WI38 (cell line): ENCODE data around the gene GCN1.

Experiments used
- H3K4me3 ChIP-seq: 2 replicates; pipeline ENCODE4 v1.5.1; 2011; ENCODE audit warnings: low read depth, mild to moderate bottlenecking, control low read depth, low read length
- CTCF ChIP-seq: IDR thresholded peaks from 2 replicates; pipeline ENCODE4 v1.5.1; 2012; ENCODE audit warnings: low read depth, mild to moderate bottlenecking, control low read depth, low read length

The GCN1 gene

GRCh38 chr12:120169946-120170345 is 24.6 kb downstream of the GCN1 start:
- no peak overlapping the region for H3K4me3 ChIP-seq
- TF ChIP-seq CTCF: no peak

GRCh38 chr12:120168337-120168736 is 26.2 kb downstream of the GCN1 start:
- no peak overlapping the region for H3K4me3 ChIP-seq
- TF ChIP-seq CTCF: no peak

GRCh38 chr12:120167529-120168095 is 26.9 kb downstream of the GCN1 start:
- H3K4me3 ChIP-seq: no peak overlapping the region
- TF ChIP-seq CTCF: no peak

- TF ChIP-seq CTCF: no peak
- H3K4me3 ChIP-seq: no peak overlapping the region
These were observed 30.2 kb downstream of the GCN1 start for GRCh38 chr12:120164293-120164692.

- H3K4me3 ChIP-seq: no peak overlapping the region
These were observed 31.8 kb downstream of the GCN1 start for GRCh38 chr12:120162763-120163162.

GRCh38 chr12:120161852-120162251 is 32.7 kb downstream of the GCN1 start:
- H3K4me3 ChIP-seq: no peak overlapping the region
- TF ChIP-seq CTCF: no peak

More at GRCh38 chr12:120162763-120163162, 31.8 kb downstream of the GCN1 start:
- TF ChIP-seq CTCF: no peak

- no peak overlapping the region for H3K4me3 ChIP-seq
- no peak for TF ChIP-seq CTCF
These were observed 34.8 kb downstream of the GCN1 start for GRCh38 chr12:120159509-120160237.
